ENCODE results near the gene NPAS3. TPM values are rescaled to one million over a fixed set of nuclear protein-coding genes. Genes with fewer than 3 reads are reported as not detected.

NPAS3 gene
- total and polyA plus RNA-seq, 10 donors: 0.13 to 9.5 (median 2.9) TPM

DNA sequence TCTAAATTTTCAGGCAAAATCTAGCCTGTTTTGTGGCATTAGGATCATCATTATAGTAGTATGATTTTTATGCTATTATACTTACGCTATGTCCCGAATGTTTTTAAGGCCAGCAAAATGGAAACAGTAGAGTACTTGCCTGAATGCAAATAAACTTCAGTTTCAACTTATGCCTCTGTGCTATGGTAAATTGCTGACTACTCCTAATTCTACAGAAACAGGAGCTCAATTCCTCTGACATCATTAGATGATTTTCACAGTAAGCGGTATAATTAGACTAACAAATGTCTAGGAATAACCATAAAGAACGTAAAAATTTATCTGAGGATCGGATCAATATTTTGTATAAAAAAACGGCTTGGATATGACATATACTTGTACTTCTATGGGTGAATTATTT lies 742.2 kb downstream of the NPAS3 start:
- TF ChIP-seq POLR2A (IDR thresholded peaks at IDR 0.05) (no peak), POLR2AphosphoS5 (IDR thresholded peaks at IDR 0.05) (no peak)
- TF ChIP-seq, protein P1, sequence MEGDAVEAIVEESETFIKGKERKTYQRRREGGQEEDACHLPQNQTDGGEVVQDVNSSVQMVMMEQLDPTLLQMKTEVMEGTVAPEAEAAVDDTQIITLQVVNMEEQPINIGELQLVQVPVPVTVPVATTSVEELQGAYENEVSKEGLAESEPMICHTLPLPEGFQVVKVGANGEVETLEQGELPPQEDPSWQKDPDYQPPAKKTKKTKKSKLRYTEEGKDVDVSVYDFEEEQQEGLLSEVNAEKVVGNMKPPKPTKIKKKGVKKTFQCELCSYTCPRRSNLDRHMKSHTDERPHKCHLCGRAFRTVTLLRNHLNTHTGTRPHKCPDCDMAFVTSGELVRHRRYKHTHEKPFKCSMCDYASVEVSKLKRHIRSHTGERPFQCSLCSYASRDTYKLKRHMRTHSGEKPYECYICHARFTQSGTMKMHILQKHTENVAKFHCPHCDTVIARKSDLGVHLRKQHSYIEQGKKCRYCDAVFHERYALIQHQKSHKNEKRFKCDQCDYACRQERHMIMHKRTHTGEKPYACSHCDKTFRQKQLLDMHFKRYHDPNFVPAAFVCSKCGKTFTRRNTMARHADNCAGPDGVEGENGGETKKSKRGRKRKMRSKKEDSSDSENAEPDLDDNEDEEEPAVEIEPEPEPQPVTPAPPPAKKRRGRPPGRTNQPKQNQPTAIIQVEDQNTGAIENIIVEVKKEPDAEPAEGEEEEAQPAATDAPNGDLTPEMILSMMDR (IDR thresholded peaks at IDR 0.05 in 8 of 11, conservative IDR thresholded peaks at IDR 0.05 in 3 of 11): no peak
- 94 to 97% (median 95%) methylated on average over 6 of the region's 6 CpGs for WGBS, 5 donors
- Histone ChIP-seq H3K36me3 (no peaks in the 10 kb centered on the region), H3K4me1 (no peaks in the 10 kb centered on the region), H3K4me3 (no peak overlapping the region), H3K27me3 (replicated peaks in 1 of 7) (no peaks in the 10 kb centered on the region), H3K9me3 (no peaks in the 10 kb centered on the region), H3K27ac (no peak overlapping the region)
- no peak for DNase-seq
- intact Hi-C loops (cut with DNase I; ENCODE audit: low total_unique reads): no loop called here

DNA sequence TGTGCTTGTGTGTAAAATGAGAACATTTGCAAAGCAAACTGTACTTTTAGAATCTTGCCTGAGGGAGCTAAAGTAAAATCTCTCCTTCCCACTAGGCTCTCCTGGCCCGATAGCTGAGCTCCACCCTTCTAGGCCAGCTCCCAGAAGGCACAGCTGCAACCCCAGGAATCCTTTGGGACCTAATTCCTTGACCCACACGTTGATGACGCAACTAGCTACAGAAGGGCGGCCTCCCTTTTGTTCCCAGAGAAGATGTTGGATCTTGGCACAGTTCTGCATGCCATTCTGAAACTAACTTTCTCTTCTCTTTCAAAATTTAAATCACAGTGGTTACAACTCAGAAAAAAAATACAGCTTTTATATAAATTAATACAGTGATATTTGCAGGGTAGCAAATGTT lies 744.1 kb downstream of the NPAS3 start:
- H3K27ac ChIP-seq: no peak overlapping the region
- DNase-seq: no peak
- H3K36me3 ChIP-seq: no peaks in the 10 kb centered on the region
- intact Hi-C loops (cut with DNase I; ENCODE audit: low total_unique reads): no loop called here
- WGBS, 5 donors: 65 to 84% (median 71%) methylated on average over 4 of the region's 4 CpGs
- H3K9me3 ChIP-seq: no peaks in the 10 kb centered on the region
- H3K27me3 ChIP-seq (replicated peaks in 1 of 7): no peaks in the 10 kb centered on the region
- no peak for TF ChIP-seq POLR2A (IDR thresholded peaks at IDR 0.05)
- no peak for TF ChIP-seq POLR2AphosphoS5 (IDR thresholded peaks at IDR 0.05)
- TF ChIP-seq, protein P1 (IDR thresholded peaks at IDR 0.05 in 8 of 11, conservative IDR thresholded peaks at IDR 0.05 in 3 of 11): no peak
- H3K4me1 ChIP-seq: no peaks in the 10 kb centered on the region
- no peak overlapping the region for H3K4me3 ChIP-seq

DNA sequence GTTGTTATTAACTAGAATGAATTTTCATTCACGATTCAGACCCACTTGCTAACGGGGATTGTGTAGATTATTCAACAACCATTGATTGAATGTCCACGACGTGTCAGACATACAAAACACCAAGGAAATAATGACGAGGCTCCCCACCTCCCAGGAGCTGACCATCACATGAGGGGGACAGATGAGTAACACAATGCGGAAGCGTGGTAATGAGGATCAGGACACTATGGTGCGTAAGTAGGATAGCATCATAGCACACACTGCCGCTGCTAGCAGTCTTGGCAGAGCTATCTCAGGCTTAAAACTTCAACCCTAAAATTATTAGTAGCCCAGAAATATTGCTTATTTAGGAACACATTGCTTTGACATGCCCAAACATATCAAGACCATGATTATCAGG lies 746.3 kb downstream of the NPAS3 start:
- intact Hi-C loops (cut with DNase I; ENCODE audit: low total_unique reads): no loop called here

DNA sequence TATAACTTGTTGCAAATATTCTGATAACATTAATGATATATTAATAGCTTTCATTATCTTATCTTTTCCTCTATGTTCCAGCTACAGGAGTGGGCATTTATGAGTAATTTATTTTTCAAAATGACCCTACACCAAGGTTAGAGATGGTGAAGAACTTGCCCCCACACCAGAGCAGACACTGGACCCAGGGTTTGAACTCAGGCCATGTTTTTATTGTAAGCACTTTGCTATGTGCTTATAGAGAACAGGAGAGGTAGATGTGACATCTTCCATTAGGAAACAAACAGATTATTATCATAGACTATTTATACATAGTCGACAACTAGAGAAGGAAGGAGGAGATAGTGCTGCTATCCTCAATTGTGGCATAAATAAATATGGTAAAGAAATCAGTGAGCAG lies 747.0 kb downstream of the NPAS3 start:
- Histone ChIP-seq H3K27ac (no peak overlapping the region), H3K4me3 (no peak overlapping the region), H3K36me3 (no peaks in the 10 kb centered on the region), H3K27me3 (replicated peaks in 1 of 7) (no peaks in the 10 kb centered on the region), H3K4me1 (no peaks in the 10 kb centered on the region), H3K9me3 (no peaks in the 10 kb centered on the region)
- DNase-seq: no peak
- WGBS, 5 donors: 71 to 95% (median 90%) methylated on average over 1 of the region's 1 CpG
- TF ChIP-seq POLR2A (IDR thresholded peaks at IDR 0.05): no peak
- no peak for TF ChIP-seq POLR2AphosphoS5 (IDR thresholded peaks at IDR 0.05)
- TF ChIP-seq, protein P1 (IDR thresholded peaks at IDR 0.05 in 8 of 11, conservative IDR thresholded peaks at IDR 0.05 in 3 of 11): no peak
- intact Hi-C loops (cut with DNase I; ENCODE audit: low total_unique reads): no loop called here

More for the DNA sequence above, 746.3 kb downstream of the NPAS3 start:
- H3K4me1 ChIP-seq: no peaks in the 10 kb centered on the region
- no peak overlapping the region for H3K27ac ChIP-seq
- H3K27me3 ChIP-seq (replicated peaks in 1 of 7): no peaks in the 10 kb centered on the region
- no peak for TF ChIP-seq POLR2A (IDR thresholded peaks at IDR 0.05)
- TF ChIP-seq POLR2AphosphoS5 (IDR thresholded peaks at IDR 0.05): no peak
- TF ChIP-seq, protein P1 (IDR thresholded peaks at IDR 0.05 in 8 of 11, conservative IDR thresholded peaks at IDR 0.05 in 3 of 11): no peak
- no peak overlapping the region for H3K4me3 ChIP-seq
- 89 to 97% (median 94%) methylated on average over 9 of the region's 9 CpGs for WGBS, 5 donors
- no peaks in the 10 kb centered on the region for H3K9me3 ChIP-seq
- H3K36me3 ChIP-seq: no peaks in the 10 kb centered on the region
- DNase-seq: no peak
